OCI-LY7 (cell line): ENCODE results near the gene LTK. TPM values are rescaled to one million over a fixed set of nuclear protein-coding genes. Genes with fewer than 3 reads are reported as not detected.

ENCODE experiments used
- BruUV-seq: library from RNA; stranded (reverse); fragments of 400-500 nt; replicated peaks from 2 replicates; lab custom pipeline; 2021; lab: Mats Ljungman, UMichigan
- CTCF ChIA-PET: fragments of 300-600 bp; sonication (Branson Sonifier 250); formaldehyde crosslinking; loops from one replicate; lab custom pipeline; 2022; ENCODE audit warnings: antibody characterized with exemption; ENCODE audit not compliant: unreplicated experiment; lab: Charles Lee
- POLR2A ChIA-PET: fragments of 300-600 bp; sonication (Branson Sonifier 250); formaldehyde crosslinking; loops from one replicate; lab custom pipeline; 2022; ENCODE audit warnings: antibody characterized with exemption; lab: Charles Lee
- DNase-seq: peaks from one replicate; pipeline ENCODE4 v3.0.0-alpha.2; 2015; ENCODE audit warnings: low spot score
- H2AFZ ChIP-seq: fragments of 200-600 bp; sonication (generic), shearing (Covaris generic); 2 replicates; pipeline ENCODE4 v1.6.1; 2014; ENCODE audit warnings: mild to moderate bottlenecking, antibody characterized with exemption, low read length, moderate library complexity
- H3K27ac ChIP-seq: fragments of 200-600 bp; sonication (generic); 2 replicates; pipeline ENCODE4 v1.5.1; 2014; ENCODE audit warnings: mixed run types, low read depth, mild to moderate bottlenecking, moderate library complexity, low read length, inconsistent platforms; ENCODE audit not compliant: poor library complexity, severe bottlenecking
- H3K36me3 ChIP-seq: fragments of 200-600 bp; sonication (generic); 2 replicates; pipeline ENCODE4 v1.6.1; 2014; ENCODE audit warnings: mild to moderate bottlenecking, antibody characterized with exemption, low read length, moderate library complexity, mixed read lengths; ENCODE audit not compliant: insufficient read depth
- H3K4me1 ChIP-seq: fragments of 200-600 bp; sonication (generic); 2 replicates; pipeline ENCODE4 v1.5.1; 2014; ENCODE audit warnings: mild to moderate bottlenecking, low read length; ENCODE audit not compliant: insufficient read depth, poor library complexity, severe bottlenecking
- H3K4me2 ChIP-seq: fragments of 200-600 bp; sonication (generic); 2 replicates; pipeline ENCODE4 v1.6.1; 2014; ENCODE audit warnings: mild to moderate bottlenecking, low read length
- H3K4me3 ChIP-seq: fragments of 200-600 bp; sonication (generic); 2 replicates; pipeline ENCODE4 v1.5.1; 2014; ENCODE audit warnings: mild to moderate bottlenecking, low read depth, low read length; ENCODE audit not compliant: poor library complexity, severe bottlenecking
- H3K79me2 ChIP-seq: fragments of 200-600 bp; sonication (generic); 2 replicates; pipeline ENCODE4 v1.6.1; 2016; ENCODE audit warnings: low read depth, mild to moderate bottlenecking, low read length, moderate library complexity, mixed read lengths; ENCODE audit not compliant: insufficient read depth
- H3K9me2 ChIP-seq: fragments of 200-600 bp; sonication (generic); 2 replicates; pipeline ENCODE4 v1.6.1; 2016; ENCODE audit warnings: mild to moderate bottlenecking, low read length, mixed read lengths; ENCODE audit not compliant: insufficient read depth
- H3K9me3 ChIP-seq: fragments of 200-600 bp; sonication (generic); 2 replicates; pipeline ENCODE4 v1.6.1; 2014; ENCODE audit warnings: mild to moderate bottlenecking, mixed run types, low read length, mixed read lengths
- H4K20me1 ChIP-seq: fragments of 200-600 bp; sonication (generic); 2 replicates; pipeline ENCODE4 v1.6.1; 2014; ENCODE audit warnings: mild to moderate bottlenecking, antibody characterized with exemption, low read length, moderate library complexity, mixed read lengths; ENCODE audit not compliant: insufficient read depth
- EZH2phosphoT487 ChIP-seq: fragments of 200-600 bp; sonication (generic); IDR thresholded peaks from 2 replicates; pipeline ENCODE4 v1.6.1; 2018; ENCODE audit warnings: low read depth, borderline replicate concordance, mild to moderate bottlenecking, mixed run types, antibody characterized with exemption, low read length, moderate library complexity, mixed read lengths
- intact Hi-C: fragments of 100-400 bp; cut with micrococcal nuclease; formaldehyde crosslinking; loops from one replicate; pipeline ENCODE4 v1.10.0; 2022; ENCODE audit not compliant: unreplicated experiment
- total RNA-seq, 2 experiments: library from RNA; depleted of rRNA in 1 of 2; stranded (reverse); fragments of >200 nt in 1 of 2; shearing (Covaris generic) in 1 of 2; gene quantifications; 2 replicates each; pipeline ENCODE4 v1.2.3, GENCODE V29; 2014 to 2022
- TF ChIP-seq, protein P1 (sequence below): fragments of 200-600 bp; sonication (generic); conservative IDR thresholded peaks from 2 replicates; pipeline ENCODE4 v1.5.1; 2014; ENCODE audit warnings: mild to moderate bottlenecking, antibody characterized with exemption, low read length, moderate library complexity, mixed read lengths

The LTK gene
- total RNA-seq, 2 experiments from 2014 or later, result 0.11 to 0.22 TPM

DNA sequence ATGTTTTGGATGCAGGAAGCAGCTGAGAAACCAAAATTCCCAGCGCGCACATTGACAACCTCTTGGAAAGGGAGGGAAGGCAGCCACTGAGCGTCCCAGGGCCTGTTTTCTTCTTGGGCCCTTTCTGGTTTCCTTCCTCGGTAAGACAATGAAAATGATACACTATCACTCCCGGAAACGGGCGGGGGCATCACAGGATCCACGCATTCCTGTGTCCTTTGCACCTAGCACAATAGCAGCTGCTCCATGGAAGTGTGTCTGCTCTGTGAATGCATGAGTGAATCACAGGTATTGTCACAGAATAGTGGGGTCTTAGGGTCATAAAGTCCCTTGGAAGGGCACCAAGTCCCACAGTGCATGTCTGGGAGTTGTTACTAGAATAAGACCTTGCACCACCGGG, 26.2 kb downstream of the LTK start:
- POLR2A ChIA-PET, result no interaction called here

DNA sequence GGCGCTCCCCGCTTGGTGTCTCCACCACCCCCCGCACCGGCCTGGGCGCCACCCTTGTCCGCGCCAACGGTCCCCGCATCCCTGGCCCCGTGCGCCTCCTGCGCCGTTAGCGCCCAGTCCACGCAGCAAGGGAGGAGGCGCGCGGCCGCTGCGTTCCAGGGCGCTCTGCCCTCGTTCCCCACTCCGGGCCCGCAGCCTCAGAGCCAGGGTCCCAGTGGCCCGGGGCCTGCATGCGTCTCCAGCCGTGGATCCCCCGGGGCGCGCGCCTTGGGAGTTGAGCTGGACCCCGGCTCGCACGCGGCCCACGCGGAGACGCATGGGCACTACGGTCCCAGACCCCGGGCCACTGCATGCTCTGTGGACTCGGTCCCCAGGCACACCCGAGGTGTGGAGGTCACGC, 27.3 kb downstream of the LTK start:
- Histone ChIP-seq H3K4me1 (no peaks in the 10 kb centered on the region), H3K4me3 (no peak overlapping the region)
- BruUV-seq, result no TSS peak

More for the DNA sequence above, 26.2 kb downstream of the LTK start:
- H3K79me2 ChIP-seq, result no peaks in the 10 kb centered on the region
- H3K36me3 ChIP-seq, result peaks cover 7% of the 10 kb centered on the region; the same call in 1 of the 2 replicates
- CTCF ChIA-PET, result no interaction called here
- intact Hi-C loops, result no loop called here
- no peak overlapping the region for H3K4me2 ChIP-seq
- H3K4me1 ChIP-seq, result no peaks in the 10 kb centered on the region
- H3K27ac ChIP-seq, result no peak overlapping the region
- no peaks in the 10 kb centered on the region for H3K9me2 ChIP-seq
- no peak for DNase-seq
- H3K9me3 ChIP-seq, result no peaks in the 10 kb centered on the region
- H2AFZ ChIP-seq, result no peak overlapping the region
- no TSS peak for BruUV-seq
- TF ChIP-seq, protein P1, sequence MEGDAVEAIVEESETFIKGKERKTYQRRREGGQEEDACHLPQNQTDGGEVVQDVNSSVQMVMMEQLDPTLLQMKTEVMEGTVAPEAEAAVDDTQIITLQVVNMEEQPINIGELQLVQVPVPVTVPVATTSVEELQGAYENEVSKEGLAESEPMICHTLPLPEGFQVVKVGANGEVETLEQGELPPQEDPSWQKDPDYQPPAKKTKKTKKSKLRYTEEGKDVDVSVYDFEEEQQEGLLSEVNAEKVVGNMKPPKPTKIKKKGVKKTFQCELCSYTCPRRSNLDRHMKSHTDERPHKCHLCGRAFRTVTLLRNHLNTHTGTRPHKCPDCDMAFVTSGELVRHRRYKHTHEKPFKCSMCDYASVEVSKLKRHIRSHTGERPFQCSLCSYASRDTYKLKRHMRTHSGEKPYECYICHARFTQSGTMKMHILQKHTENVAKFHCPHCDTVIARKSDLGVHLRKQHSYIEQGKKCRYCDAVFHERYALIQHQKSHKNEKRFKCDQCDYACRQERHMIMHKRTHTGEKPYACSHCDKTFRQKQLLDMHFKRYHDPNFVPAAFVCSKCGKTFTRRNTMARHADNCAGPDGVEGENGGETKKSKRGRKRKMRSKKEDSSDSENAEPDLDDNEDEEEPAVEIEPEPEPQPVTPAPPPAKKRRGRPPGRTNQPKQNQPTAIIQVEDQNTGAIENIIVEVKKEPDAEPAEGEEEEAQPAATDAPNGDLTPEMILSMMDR, result no peak
- no peak for TF ChIP-seq EZH2phosphoT487
- no peak overlapping the region for H3K4me3 ChIP-seq
- H4K20me1 ChIP-seq, result no peaks in the 10 kb centered on the region

More for the DNA sequence above, 27.3 kb downstream of the LTK start:
- H3K79me2 ChIP-seq, result no peaks in the 10 kb centered on the region
- TF ChIP-seq EZH2phosphoT487, result no peak
- TF ChIP-seq, protein P1, result no peak
- no peaks in the 10 kb centered on the region for H3K9me3 ChIP-seq
- DNase-seq, result no peak
- no peaks in the 10 kb centered on the region for H4K20me1 ChIP-seq
- H3K36me3 ChIP-seq, result peaks cover 16% of the 10 kb centered on the region; the same call in 1 of the 2 replicates
- intact Hi-C loops, result no loop called here
- H2AFZ ChIP-seq, result no peak overlapping the region
- no peaks in the 10 kb centered on the region for H3K9me2 ChIP-seq
- ChIA-PET POLR2A (no interaction called here), CTCF (no interaction called here)
- H3K4me2 ChIP-seq, result no peak overlapping the region
- no peak overlapping the region for H3K27ac ChIP-seq
